Ramos (cell line): ENCODE measurements around the gene NCCRP1.
"Not testable (repeated sequence)": the region's sequence is repeated elsewhere in the genome, so short reads cannot be mapped to it uniquely, and the experiment has no call there.

ENCODE experiments used
- in situ Hi-C: fragments of 300-500 bp; cut with MboI; formaldehyde crosslinking; loops from one replicate; pipeline ENCODE4 v1.14.3; 2022; ENCODE audit warnings: low sequenced_read_pairs; ENCODE audit not compliant: unreplicated experiment

Gene NCCRP1

DNA sequence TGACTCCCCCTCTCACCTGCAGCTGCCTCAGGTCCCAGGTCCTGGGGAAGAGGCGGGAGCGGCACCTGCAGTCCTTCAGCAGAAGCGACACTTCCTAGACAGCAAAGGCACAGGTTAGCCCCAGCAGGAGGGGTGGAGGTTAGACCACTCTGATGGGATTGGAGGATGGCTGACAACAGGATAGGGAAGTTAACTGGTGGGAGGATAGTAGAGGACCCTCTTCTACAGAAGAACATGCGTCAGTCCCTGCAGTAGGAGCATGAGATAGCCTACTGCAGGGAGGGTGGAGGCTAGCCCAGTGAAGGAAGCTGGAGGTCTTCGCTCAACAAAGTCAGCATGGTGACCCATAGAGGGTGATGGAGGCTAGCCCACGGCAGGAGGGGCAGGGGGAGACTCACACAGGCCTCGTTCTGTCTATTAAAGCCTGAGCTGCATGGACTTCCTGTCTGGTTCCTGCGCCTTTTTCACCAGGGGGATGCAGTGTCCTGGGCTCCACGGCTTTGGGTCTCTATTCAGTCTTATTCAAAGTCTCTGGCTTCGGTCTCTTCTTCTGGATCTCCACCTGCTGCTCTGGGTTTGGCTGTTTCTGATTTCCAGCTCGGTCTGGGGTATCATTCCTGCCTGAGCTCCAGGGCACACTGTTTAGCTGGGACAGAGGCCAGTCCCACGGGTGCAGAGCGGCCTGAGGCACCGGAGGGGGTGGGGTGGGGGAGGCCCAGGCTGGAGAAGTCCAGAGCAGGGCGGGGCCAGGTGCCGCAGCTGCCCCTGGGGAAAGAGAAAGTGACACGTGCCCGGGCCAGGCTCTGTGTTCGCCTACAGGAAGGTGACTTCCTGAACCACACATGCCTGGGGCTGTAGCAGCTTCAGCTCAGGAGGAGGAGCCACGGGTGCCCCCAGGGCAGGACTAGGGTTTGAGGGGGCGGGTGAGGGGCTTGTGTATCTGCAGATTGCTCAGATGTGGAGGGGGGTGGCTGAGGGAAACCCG is 40.7 kb downstream of the NCCRP1 start:
- in situ Hi-C loops = no loop called here

- in situ Hi-C loops = no loop called here
Measured at GRCh38 chr19:39238209-39238608, 41.4 kb downstream of the NCCRP1 start.

- in situ Hi-C loops = no loop called here
Measured at GRCh38 chr19:39238944-39239343, 42.2 kb downstream of the NCCRP1 start.

GRCh38 chr19:39240421-39240820 is 43.7 kb downstream of the NCCRP1 start:
- in situ Hi-C loops = no loop called here

- in situ Hi-C loops = not testable (repeated sequence)
Measured at GRCh38 chr19:39243741-39244140, 47.0 kb downstream of the NCCRP1 start.

DNA sequence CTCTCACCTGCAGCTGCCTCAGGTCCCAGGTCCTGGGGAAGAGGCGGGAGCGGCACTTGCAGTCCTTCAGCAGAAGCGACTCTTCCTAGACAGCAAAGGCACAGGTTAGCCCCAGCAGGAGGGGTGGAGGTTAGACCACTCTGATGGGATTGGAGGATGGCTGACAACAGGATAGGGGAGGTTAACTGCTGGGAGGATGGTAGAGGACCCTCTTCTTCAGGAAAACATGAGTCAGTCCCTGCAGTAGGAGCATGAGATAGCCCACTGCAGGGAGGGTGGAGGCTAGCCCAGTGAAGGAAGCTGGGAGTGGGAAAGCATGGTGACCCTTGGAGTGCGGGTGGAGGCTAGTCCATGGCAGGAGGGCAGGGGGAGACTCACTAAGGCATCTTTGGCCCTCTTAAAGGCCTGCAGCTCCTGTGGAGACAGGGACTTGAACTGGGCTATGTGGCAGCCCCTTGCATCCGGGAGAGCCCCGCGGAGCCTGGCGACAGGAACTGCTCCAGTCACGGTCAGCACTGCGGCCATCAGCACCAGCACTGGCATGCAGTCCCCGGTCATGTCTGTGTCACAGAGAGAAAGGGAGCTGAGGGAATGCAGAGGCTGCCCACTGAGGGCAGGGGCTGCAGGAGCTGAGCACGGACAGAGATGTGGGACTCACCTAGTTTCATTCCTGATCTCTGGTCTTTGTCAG is 47.8 kb downstream of the NCCRP1 start, which contains the start of gene IFNL3:
TSS of gene IFNL3 (minus strand) at position 597 of the 691 bp plus-strand sequence. CDS start at position 558, 39 bp downstream.
- in situ Hi-C loops = not testable (repeated sequence)

GRCh38 chr19:39245166-39245565 is 48.4 kb downstream of the NCCRP1 start:
- in situ Hi-C loops = not testable (repeated sequence)

GRCh38 chr19:39246951-39247669 is 50.3 kb downstream of the NCCRP1 start:
- in situ Hi-C loops = no loop called here

DNA sequence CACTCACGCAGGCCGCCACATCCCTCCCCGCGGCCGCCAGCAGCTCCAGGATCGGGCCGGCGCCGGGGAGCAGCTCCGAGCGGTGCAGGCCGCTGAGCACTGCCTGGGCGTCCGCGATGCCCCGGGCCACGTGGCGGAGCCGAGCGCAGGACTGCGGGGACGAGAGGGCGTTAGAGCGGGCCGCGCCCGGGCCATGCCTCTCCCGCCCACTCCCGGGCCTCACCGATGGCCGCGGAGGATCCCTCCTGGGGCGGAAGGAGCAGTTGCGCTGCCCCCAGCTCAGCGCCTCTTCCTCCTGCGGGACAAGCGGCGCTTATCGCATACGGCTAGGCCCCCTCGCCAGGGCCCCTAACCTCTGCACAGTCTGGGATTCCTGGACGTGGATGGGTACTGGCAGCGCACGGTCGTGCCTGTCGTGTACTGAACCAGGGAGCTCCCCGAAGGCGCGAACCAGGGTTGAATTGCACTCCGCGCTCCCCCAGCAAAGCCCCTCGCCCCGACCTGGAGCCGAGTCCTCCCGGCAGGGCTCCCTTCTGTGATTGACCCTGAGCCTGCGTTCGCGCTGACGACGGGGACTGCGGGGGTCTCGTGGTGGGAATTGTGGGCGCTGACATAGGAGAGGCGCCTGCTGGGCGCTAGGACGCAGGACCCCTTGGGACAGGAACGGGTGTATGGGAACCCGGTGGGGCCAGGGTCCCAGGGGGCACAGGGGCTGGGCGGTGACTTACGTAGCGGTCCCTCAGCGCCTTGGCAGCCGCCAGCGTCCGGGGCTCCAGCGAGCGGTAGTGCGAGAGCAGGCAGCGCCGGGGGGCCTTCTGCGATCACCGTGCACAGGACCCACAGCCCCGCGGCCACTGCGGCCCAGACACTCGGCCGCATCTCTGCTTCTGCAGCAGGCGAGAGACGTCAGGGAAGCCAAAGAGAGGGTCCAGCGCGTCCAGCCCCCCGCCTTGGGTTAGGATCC is 51.2 kb downstream of the NCCRP1 start:
- in situ Hi-C loops = no loop called here

GRCh38 chr19:39248806-39249205 is 52.0 kb downstream of the NCCRP1 start, which contains the start of gene IFNL4:
Gene IFNL4, minus strand, starts transcription at chr19:39248856.
- in situ Hi-C loops = no loop called here

GRCh38 chr19:39251081-39251480 is 54.3 kb downstream of the NCCRP1 start:
- in situ Hi-C loops = no loop called here
